HG03354 (cell line): Measurements from ENCODE around the gene APBA2.

Experiments used
- ATAC-seq: cut with Tn5 transposase; IDR thresholded peaks from one replicate; pipeline ENCODE4 v1.9.1; 2021; ENCODE audit warnings: mild to moderate bottlenecking; ENCODE audit not compliant: unreplicated experiment, poor library complexity, severe bottlenecking

Gene APBA2

DNA sequence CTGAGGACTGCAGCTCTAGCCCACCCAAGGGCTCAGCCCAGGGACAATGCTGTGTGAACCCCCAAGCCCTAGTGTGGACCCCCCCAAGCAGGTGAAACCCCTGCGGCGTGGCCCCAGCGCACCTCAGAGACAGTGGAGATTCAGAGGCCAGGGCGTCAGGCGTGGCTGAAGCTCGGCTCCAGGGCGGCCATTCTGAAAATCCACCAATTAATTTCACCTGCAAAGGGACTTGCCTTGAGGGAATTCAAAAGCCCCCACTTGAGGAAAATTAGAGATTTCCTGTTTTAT is 235.5 kb downstream of the APBA2 start:
- no peak for ATAC-seq

DNA sequence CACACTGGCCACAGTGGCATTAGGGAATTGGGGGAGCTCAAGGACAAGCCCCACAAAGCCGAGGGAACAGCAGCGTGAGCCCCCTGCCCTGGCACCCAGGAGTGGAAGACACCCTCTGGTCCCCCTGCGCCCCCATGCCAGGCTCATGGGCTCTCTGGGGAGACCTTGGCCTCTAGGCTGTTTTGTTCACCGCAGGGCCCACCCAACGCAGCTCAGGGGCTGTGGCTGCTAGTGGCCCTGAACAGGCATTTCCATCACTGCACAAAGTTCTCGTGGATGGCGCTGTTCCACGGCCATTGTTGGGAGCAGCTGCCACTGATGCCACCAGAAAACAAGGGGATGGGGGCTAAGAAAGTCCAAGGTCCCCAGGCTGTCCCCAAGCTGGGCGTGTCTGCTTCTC is 236.1 kb downstream of the APBA2 start:
- ATAC-seq = no peak

DNA sequence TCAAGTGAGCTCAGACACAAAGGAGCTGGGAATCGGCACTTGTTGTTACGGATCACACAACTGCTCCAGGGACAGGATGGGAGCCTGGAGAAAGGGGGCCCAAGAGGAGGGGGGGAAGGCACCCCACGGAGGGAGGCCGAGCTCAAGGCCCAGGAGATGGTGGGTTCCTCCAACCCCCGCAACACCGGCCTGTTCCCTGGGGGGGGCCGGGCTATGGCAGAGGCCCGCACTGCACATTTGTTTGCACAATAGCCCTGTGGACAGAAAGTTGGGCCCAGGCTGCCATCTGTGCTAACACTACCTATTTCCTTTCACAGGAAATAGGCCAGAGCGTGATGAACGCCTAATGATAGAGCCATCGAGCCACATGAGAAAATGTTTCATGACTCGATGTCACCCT is 236.7 kb downstream of the APBA2 start:
- ATAC-seq = no peak

DNA sequence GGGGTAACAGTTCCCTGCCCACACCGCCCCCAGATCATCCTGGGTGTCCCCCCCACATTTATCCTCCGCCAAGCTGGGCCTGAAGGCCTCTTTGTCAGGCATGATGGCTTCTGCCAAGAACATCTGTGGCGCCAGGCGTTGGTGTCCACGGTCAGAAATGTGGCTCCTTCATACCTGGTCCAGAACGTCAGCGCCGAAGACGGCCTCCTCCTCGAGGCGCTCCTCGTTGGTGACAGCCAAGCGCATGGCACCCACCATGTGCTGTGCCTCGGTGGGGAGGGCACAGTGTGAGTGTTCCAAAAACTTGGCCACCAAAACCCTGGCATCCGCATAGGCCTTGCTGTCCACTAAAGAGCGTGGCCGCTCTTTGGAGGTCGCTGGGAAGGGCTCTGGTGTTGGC is 237.4 kb downstream of the APBA2 start:
- no peak for ATAC-seq

DNA sequence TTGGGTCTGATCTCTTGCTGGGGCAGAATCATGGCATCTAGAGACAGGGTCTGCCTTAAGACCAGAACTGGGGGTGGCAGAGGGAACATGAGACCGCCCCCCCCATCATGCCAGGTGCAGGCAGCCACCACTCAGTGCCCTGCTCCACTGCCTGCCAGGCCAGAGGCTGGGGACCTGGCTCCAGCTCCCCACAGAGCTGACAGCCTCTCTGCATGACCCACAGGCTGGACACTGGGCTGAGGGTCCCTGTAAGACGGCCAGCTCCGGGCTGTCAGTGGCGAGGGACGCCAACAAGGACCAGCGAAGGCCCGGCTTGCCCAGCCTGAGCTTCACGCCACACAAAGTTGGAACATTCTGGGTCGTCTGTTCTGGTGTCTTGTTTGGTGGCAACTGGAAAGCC is 238.2 kb downstream of the APBA2 start:
- no peak for ATAC-seq

DNA sequence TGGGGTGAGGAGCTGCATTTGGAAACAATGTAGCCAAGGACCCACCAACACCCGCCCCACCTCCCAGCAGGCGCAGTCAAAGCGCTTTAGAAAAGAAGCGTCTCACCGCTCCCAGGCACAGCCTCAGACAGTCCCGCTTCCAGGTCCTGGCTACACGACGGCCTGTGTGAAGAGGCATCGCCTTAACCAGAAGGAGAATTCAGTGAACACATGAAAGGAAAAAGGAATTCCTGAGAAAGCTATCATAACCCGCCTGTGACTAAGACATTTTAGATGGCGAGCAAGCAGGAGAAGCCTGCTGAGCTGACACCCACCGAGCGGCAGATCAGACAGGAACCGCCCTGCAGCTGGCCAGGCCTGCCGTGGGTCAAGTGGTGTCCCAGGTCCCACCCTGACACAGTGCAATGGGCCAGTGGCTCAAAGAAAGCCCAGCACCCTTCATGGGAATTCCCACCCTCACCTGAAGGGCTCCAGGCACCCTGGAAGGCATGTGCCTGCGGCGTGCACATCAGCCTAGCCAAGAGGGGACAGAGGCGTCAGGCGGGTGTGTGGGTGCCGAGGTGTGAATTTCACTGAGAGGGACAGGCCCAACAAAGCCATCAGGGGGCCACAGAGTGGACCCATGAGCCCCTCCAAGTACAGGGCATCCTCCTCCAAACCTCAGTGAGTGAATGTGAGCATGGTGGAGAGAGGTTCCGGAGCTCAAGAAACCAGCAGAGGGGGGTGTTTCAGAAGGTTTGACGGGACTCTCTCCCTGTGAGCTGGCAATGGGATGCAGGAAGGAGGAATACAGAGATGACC is 239.0 kb downstream of the APBA2 start:
- no peak for ATAC-seq

DNA sequence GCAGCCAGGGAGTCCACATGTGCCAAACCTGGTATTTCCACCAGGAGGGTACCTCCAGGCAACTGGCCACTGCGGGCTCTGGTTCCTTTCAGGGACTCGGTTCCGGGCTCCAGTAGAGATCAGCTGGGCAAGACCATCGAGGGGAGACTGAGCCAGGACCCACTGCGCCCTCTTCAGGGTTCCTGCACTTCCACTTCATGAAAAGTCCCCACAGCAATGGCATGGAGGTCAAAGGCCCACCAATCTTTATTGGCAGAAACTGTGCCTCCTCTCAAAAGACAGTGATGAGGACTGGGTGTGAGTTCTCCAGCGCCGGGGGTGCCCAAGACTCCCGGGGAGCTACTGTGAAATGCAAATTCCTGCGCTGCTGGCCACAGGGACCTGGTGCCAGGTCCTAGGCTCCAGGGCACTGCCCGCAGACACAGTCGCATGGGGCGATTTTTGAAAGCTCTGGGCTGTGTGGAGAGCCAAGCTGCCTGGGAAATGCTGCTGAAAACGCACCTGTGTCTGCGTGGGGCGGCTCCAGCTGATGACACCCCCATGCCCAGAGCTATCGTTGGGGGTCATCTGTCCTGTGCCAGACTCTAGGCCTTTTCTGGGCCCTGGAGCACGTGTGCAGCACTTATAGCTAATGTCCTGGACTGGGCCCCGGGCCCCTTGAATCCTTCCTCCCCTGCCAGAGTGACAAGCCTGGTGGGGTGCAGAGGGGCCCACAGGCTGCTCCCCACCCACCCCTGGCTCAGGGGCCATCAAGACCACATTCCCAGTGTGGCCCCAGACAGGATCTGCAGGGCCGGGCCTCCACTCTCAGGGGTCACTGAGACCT is 239.8 kb downstream of the APBA2 start:
- no peak for ATAC-seq

DNA sequence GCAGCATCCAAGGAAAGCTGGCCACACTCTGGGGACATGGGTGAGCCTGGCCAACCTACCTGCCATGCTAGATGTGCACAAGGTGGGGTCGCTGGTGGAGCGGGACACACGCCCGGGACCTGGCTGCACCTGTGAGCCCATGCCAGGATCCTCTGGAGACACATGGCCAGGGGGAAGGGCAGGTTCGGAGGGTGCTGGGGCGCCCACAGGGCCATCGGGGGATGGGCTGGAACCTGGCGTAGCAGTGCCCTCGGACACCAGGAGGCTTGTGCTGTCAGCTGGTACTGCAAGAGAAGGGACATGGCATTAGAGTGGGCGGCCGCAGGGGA is 240.4 kb downstream of the APBA2 start:
- no peak for ATAC-seq

DNA sequence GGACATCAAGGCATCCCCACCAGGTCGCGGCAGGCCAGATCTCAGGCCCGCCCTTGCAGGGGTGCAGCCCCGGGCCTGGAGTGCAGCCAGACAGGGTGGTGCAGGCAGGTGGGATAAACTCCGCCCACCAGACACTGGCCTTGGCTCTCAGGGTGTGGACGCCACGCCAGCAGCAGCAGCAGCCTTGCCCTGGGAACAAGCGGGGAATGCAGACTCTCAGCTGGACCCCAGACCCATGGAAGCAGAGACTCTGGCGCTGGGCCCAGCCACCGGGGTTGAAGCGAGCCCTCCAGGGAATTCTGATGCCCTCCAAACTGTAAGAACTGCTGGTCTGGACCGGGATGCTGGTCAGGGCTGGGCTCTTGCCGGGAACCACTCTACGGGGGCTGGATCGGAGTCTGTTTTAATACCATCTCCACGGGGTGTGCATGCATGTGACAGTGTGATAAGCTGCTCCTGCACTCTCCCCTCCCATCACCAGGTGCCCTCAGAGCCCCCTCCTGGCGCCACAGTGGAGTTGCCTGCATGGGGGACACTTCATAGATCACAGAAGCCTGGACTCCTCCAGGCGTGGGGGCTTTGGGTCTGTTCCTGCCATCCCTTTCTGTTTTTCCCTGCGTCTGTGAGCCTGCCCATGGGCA is 241.2 kb downstream of the APBA2 start:
- ATAC-seq = no peak

DNA sequence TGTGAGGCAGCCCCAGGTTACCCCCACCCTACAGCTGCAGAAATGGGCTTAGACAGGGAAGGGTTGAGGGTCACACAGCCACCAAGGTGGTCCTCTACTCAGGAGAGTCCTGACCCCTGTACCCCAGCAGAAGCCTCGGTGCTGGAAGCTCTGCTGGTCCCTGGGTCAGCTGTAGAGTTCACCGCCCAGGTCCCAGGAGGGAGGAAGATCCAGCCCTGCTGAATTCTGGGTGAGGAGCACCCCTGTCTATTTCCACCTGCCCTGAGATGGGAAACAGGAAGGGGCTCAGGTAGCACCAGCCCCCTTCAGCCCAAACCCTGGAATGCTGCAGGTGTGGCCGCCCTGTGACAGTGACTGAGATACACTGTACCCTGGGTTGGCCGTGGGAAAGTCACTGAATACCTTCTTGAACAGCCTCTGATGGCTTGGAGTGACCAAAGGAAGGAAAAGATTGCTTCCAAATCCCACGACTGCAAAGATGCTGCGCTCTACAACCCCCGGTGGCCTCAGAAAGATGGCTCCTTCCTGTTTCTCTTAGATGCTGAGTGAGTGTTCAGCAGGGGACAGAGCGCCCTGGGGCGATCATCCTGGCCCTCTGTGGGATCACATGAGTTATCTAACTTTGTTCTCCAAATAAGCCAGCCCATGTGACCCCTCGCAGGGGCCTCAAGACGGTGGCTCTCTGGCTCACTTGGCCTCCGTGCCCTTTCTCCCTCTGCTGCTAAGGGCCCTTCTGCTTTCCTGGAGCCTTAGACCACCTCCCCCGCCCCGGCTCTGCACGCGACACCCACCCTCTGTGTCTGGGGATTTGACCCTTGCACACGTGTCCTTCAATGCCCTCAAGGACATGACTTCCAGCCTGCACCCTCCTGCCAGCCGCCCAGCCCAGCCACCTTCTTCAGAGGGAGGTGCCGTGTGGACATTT is 242.0 kb downstream of the APBA2 start:
- ATAC-seq = no peak

DNA sequence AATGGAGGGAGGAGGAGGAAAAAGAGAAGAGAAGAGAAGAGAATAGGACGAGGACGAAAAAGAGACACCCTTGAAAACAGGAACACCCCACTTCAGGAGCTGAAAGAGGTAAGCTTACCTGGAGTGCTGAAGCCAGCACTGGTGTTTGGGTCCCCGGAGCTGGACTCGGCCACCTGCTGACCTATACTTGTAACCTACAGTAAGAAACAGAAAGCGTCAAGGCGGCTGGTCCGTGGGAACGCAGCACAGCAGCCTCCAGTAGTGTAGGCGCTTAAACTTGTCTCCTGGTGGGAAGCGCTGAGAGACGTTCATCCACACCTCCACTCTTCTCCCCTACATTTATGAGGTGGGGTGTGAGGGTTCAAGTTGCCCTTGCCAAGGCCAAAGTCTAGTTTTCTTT is 242.9 kb downstream of the APBA2 start:
- ATAC-seq = no peak

DNA sequence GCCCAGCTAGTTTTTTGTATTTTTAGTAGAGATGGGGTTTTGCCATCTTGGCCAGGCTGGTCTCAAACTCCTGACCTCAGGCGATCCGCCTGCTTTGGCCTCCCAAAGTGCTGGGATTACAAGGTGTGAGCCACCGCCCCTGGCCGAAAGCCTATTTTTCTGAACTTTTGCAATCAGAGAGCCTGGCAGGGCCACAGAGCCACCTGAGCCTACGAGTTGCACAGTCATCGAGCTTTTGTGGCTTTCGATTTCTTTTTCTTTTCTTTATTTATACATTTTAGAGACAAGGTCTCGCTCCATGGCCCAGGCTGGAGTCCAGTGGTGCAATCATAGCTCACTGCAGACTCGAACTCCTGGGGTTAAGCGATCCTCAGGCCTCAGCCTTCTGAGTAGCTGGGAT is 243.4 kb downstream of the APBA2 start:
- ATAC-seq = no peak

DNA sequence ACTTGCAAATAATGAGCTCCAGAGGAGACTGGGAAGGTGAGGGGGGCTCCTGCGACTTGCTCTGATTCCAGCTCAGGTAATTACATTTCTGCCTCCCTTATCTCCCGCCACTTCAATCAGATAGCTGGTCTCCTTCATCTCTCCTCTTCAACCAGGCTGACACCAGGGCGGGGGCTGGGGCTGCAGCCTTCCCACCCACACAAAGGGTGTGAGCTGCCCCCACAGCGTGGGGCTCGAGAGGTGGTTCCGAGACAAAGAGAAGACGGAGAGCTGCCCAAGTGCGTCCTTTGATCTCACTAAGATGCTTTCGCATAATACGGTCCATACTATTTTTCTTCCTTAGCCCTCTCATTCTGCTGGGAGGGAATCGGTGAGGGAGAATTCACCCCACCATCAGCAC is 244.2 kb downstream of the APBA2 start:
- ATAC-seq = no peak

DNA sequence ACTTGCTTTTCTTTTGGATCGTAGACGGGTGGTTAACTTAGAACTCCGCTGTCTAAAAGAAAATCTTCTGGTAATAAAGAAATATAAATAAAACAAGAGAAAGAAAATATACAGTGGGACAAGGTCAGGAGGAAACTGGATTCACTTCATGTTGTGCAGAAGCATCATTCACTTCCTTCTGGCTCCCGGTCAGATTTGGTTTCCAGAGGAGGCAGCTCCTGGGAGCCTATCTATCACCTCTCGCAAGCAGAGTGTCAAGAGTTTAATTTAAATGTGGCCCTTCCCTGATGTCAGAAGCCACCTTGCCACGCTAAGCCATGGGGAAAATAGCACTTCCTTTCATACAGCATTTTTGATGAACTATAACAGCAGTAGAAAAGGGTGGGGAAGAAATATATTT is 244.7 kb downstream of the APBA2 start:
- ATAC-seq = no peak

DNA sequence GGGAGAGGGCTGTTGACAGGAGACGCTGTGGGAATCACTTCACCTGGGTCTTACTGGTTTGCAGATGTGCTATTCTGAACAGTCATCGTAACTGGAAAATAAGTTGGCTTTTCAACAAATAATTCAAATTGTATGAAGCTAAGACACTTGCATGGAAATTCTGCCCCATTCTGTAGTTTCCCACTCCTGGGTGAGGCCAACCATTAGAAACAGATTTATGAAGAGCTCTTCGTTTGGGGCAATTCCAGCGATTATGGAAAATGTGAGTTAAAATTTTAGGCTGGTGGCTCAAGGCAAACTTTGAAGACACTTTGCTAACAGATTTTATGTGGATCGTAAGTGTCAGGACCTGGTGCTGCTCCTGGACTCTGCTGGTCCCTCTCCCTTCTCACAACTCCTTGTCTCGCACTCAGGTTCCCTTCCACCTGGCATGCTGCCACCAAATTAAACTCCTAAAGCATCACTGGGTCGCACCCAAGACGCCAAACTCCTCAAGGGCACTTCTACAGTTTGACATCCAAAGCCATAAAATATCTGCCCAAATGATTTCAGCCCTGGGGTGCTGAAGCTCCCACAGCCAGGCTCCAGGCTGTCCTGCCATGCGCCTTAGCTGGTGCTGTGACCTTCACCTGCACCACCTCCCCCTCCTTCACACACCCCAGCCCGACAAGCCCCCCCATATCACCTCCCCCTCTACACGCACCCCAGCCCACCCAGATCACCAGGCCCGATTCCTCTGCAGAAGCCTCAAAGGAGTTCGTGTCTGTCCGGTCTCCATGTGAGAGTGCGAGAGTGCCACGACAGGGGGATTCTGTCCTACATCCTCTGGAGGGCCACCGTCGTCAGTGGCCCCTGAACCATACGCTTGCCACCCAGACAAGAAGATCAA is 245.4 kb downstream of the APBA2 start:
- ATAC-seq = no peak

DNA sequence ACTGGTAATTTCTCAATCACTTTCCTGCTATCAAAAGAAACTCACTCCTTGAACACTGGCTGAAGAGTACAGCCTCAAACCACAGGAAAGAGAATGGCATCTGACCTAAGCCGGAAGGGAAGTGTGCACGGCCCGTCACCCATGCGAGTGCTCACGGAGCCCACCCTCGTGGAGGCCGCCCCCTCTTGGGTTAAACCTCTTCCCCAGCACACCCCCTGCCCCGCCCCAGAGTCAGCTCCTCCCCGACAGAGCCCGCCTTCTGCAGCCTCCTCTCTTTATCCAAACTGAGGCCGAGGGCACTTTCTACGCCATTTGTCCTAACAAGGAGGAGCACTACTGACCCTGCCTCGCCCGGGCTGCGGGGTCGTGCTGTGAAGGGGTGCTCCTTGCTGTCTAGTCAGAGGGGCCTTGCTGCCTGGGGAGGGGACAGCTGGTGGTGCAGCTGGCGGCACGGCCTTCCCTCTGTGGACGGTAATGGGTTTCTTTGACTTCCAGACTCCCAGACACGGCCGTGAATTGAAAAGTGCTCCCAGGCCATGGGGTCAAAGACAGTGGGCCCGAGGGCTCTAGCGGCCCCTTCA is 246.2 kb downstream of the APBA2 start:
- no peak for ATAC-seq

DNA sequence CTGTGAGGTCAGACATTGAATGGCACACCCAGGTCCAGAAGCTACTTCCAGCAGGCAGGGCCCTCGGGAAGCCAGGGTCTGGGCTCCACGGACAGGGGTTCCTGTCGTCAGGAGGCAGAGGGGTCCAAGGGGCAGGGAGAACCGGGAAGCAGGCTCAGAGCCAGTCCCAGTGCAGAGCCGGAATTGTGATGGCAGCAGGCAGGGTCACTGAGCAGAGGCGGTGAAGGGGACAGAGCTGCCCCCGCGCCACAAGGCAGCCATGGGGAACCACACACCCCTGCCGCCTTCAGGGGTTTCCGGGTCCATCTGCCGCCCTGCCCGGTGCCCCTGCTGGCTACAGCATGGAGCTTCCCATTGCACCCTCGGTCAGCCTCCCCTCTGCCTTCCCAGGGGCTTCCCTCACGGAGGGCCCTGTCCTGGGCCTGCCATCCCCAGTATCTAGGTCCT is 247.0 kb downstream of the APBA2 start:
- ATAC-seq = no peak

DNA sequence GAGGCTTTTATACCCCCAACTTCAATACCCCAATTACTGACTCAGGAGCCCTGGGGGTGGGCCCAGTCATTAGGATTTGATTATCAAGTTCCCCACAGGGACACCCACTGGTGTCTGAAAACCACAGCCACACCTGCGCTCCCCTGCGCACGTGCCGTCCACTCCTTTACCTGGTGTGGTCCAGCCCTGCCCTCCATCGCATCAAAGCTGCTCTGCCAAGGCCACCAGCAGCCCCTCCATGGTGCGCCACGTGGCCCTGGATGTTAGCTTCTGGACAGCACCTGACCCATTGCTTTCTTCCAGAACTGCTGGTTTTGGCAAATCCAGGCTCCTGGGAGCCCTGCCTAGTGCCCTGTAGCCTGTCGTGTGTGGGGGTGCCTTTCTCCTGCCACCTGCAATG is 247.5 kb downstream of the APBA2 start:
- no peak for ATAC-seq

DNA sequence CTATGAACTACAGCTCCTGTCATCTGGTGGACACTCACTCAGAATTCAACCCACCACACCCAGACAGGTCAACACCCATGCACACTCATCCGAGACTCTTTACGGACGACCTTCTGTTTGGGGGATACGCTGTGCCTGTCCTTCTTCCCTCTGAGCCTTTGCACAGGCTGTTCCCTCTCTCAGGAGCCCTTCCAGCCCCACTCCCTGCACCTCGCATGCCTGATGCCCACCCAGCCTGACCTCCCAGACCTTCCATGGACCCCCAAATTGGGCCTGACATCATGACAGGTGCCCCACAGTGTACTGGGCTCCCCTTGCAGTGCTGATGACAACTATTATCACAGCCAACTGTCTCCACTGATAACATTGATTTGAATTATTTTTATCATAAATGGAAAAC is 248.0 kb downstream of the APBA2 start:
- no peak for ATAC-seq
